Effector CD8-positive, alpha-beta T cell (primary cell): Measurements from ENCODE around the gene PRRC2B.

Experiments
- DNase-seq: peaks from one replicate; lab custom pipeline; 2025; lab: John Stamatoyannopoulos, UW

PRRC2B gene

GRCh38 chr9:131409458-131409992 lies 15.6 kb downstream of the PRRC2B start:
- DNase-seq = no peak

GRCh38 chr9:131410044-131410491 lies 16.2 kb downstream of the PRRC2B start:
- DNase-seq = peak; percentile 5

- DNase-seq = no peak
These were observed 18.1 kb downstream of the PRRC2B start for GRCh38 chr9:131411719-131412681.

- no peak for DNase-seq
These were observed 22.6 kb downstream of the PRRC2B start for GRCh38 chr9:131416509-131416908.

- DNase-seq = no peak
These were observed 23.6 kb downstream of the PRRC2B start for GRCh38 chr9:131417264-131418142.

- no peak for DNase-seq
These were observed 24.5 kb downstream of the PRRC2B start for GRCh38 chr9:131418143-131419025.

- no peak for DNase-seq
These were observed 25.2 kb downstream of the PRRC2B start for GRCh38 chr9:131419026-131419614.

GRCh38 chr9:131419716-131420115 lies 25.8 kb downstream of the PRRC2B start:
- DNase-seq = no peak

GRCh38 chr9:131420980-131421624 lies 27.2 kb downstream of the PRRC2B start:
- no peak for DNase-seq

GRCh38 chr9:131421691-131422090 lies 27.8 kb downstream of the PRRC2B start:
- no peak for DNase-seq

GRCh38 chr9:131422241-131422792 lies 28.4 kb downstream of the PRRC2B start:
- DNase-seq = no peak

- DNase-seq = no peak
These were observed 29.3 kb downstream of the PRRC2B start for GRCh38 chr9:131423171-131423581.

- DNase-seq = no peak
These were observed 32.7 kb downstream of the PRRC2B start for GRCh38 chr9:131426545-131426944.

- DNase-seq = no peak
These were observed 35.5 kb downstream of the PRRC2B start for GRCh38 chr9:131429121-131430012.

GRCh38 chr9:131432050-131432449 lies 38.2 kb downstream of the PRRC2B start:
- no peak for DNase-seq

GRCh38 chr9:131432597-131433301 lies 38.9 kb downstream of the PRRC2B start:
- DNase-seq = no peak

- DNase-seq = no peak
These were observed 39.5 kb downstream of the PRRC2B start for GRCh38 chr9:131433302-131433854.

- no peak for DNase-seq
These were observed 40.8 kb downstream of the PRRC2B start for GRCh38 chr9:131434673-131435072.
